Astrocyte (in vitro differentiated cells and primary cell): ENCODE measurements around the gene TTLL5. TPM values are rescaled to one million over a fixed set of nuclear protein-coding genes. Genes with fewer than 3 reads are reported as not detected.

Source experiments
- DNase-seq: peaks from one replicate; pipeline ENCODE4 v3.0.0-alpha.2; 2010; ENCODE audit warnings: low read depth
- FAIRE-seq: peaks from 2 replicates; lab custom pipeline; 2011; peaks lifted over from hg19 to GRCh38; lab: Jason Lieb, UNC
- H2AFZ ChIP-seq: 2 replicates; pipeline ENCODE4 v1.6.0; 2012; ENCODE audit warnings: low read depth, low read length, inconsistent platforms
- H3K27ac ChIP-seq: 2 replicates; pipeline ENCODE4 v1.5.1; 2011; ENCODE audit warnings: low read depth, low read length, inconsistent platforms
- H3K27me3 ChIP-seq: 2 replicates; pipeline ENCODE4 v1.6.0; 2011; ENCODE audit warnings: low read length, inconsistent platforms; ENCODE audit not compliant: insufficient read depth
- H3K36me3 ChIP-seq: 2 replicates; pipeline ENCODE4 v1.5.1; 2011; ENCODE audit warnings: low read length, inconsistent platforms; ENCODE audit not compliant: insufficient read depth
- H3K4me1 ChIP-seq: 2 replicates; pipeline ENCODE4 v1.5.1; 2011; ENCODE audit warnings: low read length, inconsistent platforms; ENCODE audit not compliant: insufficient read depth
- H3K4me2 ChIP-seq: 2 replicates; pipeline ENCODE4 v1.6.0; 2012; ENCODE audit warnings: low read length, inconsistent platforms
- H3K4me3 ChIP-seq: 2 replicates; pipeline ENCODE4 v1.5.1; 2011; ENCODE audit warnings: low read depth, mild to moderate bottlenecking, low read length, inconsistent platforms; ENCODE audit not compliant: insufficient read depth
- H3K79me2 ChIP-seq: 2 replicates; pipeline ENCODE4 v1.6.0; 2012; ENCODE audit warnings: mild to moderate bottlenecking, low read length, inconsistent platforms; ENCODE audit not compliant: insufficient read depth
- H3K9ac ChIP-seq: 2 replicates; pipeline ENCODE4 v1.6.0; 2012; ENCODE audit warnings: mild to moderate bottlenecking, low read length, inconsistent platforms
- H3K9me3 ChIP-seq: 2 replicates; pipeline ENCODE4 v1.5.1; 2012; ENCODE audit warnings: low read depth, mild to moderate bottlenecking, low read length, inconsistent platforms; ENCODE audit not compliant: insufficient read depth
- H4K20me1 ChIP-seq: 2 replicates; pipeline ENCODE4 v1.6.0; 2012; ENCODE audit warnings: low read length, inconsistent platforms; ENCODE audit not compliant: insufficient read depth
- H3K27ac Mint-ChIP-seq: one replicate; pipeline ENCODE4 v1.8.0; 2021; ENCODE audit warnings: mild to moderate bottlenecking, mixed read lengths; ENCODE audit not compliant: unreplicated experiment
- H3K27me3 Mint-ChIP-seq: one replicate; pipeline ENCODE4 v1.8.0; 2021; ENCODE audit warnings: low read depth, mixed read lengths; ENCODE audit not compliant: unreplicated experiment
- H3K36me3 Mint-ChIP-seq: one replicate; pipeline ENCODE4 v1.8.0; 2021; ENCODE audit warnings: low read depth, mixed read lengths; ENCODE audit not compliant: unreplicated experiment
- H3K4me1 Mint-ChIP-seq: one replicate; pipeline ENCODE4 v1.8.0; 2021; ENCODE audit warnings: low read depth, mixed read lengths; ENCODE audit not compliant: unreplicated experiment
- H3K4me3 Mint-ChIP-seq: one replicate; pipeline ENCODE4 v1.8.0; 2021; ENCODE audit warnings: mild to moderate bottlenecking, moderate library complexity, mixed read lengths; ENCODE audit not compliant: unreplicated experiment
- H3K9me3 Mint-ChIP-seq: one replicate; pipeline ENCODE4 v1.8.0; 2021; ENCODE audit warnings: mild to moderate bottlenecking, mixed read lengths; ENCODE audit not compliant: unreplicated experiment
- EZH2 ChIP-seq: IDR thresholded peaks from 2 replicates; pipeline ENCODE4 v1.6.1; 2012; ENCODE audit warnings: mild to moderate bottlenecking, low read length, inconsistent platforms; ENCODE audit not compliant: insufficient read depth
- total RNA-seq: library from RNA; stranded (reverse); gene quantifications from 2 replicates; pipeline ENCODE4 v1.2.1, GENCODE V29; 2021
- TF ChIP-seq, protein P1 (sequence below): IDR thresholded peaks from 2 replicates; pipeline ENCODE4 v1.5.1; 2011; ENCODE audit warnings: low read depth, mild to moderate bottlenecking, inconsistent platforms, low read length, moderate library complexity; ENCODE audit not compliant: insufficient read depth

Gene TTLL5
- total RNA-seq, 1 donor from 2014 or later = 24.0 TPM

DNA sequence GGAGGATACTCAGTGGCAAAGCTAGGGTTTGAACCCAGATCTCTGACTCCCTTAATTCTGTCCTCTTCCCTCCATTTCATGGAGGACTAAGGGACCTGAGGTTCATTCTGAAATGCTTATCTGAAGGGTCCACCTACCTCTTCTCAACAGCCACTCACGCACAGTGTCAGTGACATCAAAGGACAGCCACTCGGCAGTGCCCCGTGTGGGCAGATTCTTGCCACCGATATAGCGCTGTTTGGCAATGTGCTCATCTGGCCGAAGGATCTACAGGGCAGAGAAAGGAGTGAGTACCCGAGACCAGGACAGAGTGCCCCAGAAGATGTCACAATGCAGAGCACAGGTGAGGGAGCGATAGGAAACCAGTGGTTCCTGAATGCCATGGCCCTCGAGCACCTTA is 309.9 kb downstream of the TTLL5 start:
- Mint-ChIP-seq H3K4me3 (no peak overlapping the region), H3K27me3 (no peaks in the 10 kb centered on the region), H3K36me3 (peaks cover 23% of the 10 kb centered on the region), H3K9me3 (no peaks in the 10 kb centered on the region), H3K4me1 (peaks cover 5% of the 10 kb centered on the region), H3K27ac (no peak overlapping the region)
- Histone ChIP-seq H2AFZ (no peak overlapping the region), H3K4me3 (no peak overlapping the region), H3K36me3 (no peaks in the 10 kb centered on the region), H3K79me2 (no peaks in the 10 kb centered on the region), H4K20me1 (no peaks in the 10 kb centered on the region), H3K4me2 (no peak overlapping the region), H3K27ac (no peak overlapping the region), H3K9ac (no peak overlapping the region), H3K27me3 (no peaks in the 10 kb centered on the region), H3K4me1 (no peaks in the 10 kb centered on the region), H3K9me3 (no peaks in the 10 kb centered on the region)
- DNase-seq (no peak), FAIRE-seq (no peak)
- no peak for TF ChIP-seq EZH2
- TF ChIP-seq, protein P1, sequence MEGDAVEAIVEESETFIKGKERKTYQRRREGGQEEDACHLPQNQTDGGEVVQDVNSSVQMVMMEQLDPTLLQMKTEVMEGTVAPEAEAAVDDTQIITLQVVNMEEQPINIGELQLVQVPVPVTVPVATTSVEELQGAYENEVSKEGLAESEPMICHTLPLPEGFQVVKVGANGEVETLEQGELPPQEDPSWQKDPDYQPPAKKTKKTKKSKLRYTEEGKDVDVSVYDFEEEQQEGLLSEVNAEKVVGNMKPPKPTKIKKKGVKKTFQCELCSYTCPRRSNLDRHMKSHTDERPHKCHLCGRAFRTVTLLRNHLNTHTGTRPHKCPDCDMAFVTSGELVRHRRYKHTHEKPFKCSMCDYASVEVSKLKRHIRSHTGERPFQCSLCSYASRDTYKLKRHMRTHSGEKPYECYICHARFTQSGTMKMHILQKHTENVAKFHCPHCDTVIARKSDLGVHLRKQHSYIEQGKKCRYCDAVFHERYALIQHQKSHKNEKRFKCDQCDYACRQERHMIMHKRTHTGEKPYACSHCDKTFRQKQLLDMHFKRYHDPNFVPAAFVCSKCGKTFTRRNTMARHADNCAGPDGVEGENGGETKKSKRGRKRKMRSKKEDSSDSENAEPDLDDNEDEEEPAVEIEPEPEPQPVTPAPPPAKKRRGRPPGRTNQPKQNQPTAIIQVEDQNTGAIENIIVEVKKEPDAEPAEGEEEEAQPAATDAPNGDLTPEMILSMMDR = no peak

DNA sequence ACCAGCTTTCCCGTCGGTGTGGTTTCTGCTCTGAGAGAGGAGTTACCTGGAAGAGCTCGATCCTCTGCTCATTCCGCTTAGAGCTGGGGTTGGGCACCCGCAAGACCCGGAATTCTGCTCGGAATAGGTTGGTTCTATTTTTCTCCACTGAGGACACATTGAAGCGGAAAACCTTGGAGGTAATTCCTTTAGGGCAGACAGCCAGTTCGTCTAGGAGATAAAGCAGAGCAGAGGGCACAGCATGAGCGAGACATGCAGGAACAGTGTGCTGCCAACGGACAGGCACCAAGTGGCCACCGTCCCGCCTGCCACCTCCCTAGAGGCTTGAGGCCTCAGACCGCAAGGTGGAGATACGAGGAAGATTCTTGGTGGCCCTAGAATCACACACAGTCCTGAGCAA is 310.5 kb downstream of the TTLL5 start:
- H4K20me1 ChIP-seq = no peaks in the 10 kb centered on the region
- Mint-ChIP-seq H3K4me1 (peaks cover 5% of the 10 kb centered on the region), H3K27me3 (no peaks in the 10 kb centered on the region), H3K27ac (no peak overlapping the region), H3K4me3 (no peak overlapping the region), H3K36me3 (peaks cover 20% of the 10 kb centered on the region), H3K9me3 (no peaks in the 10 kb centered on the region)
- no peak for FAIRE-seq
- no peak overlapping the region for H3K4me2 ChIP-seq
- H3K27ac ChIP-seq = no peak overlapping the region
- H3K4me1 ChIP-seq = no peaks in the 10 kb centered on the region
- TF ChIP-seq, protein P1 = no peak
- no peak for TF ChIP-seq EZH2
- no peak overlapping the region for H3K4me3 ChIP-seq
- no peaks in the 10 kb centered on the region for H3K9me3 ChIP-seq
- no peaks in the 10 kb centered on the region for H3K36me3 ChIP-seq
- H3K27me3 ChIP-seq = no peaks in the 10 kb centered on the region
- no peak for DNase-seq
- no peaks in the 10 kb centered on the region for H3K79me2 ChIP-seq
- no peak overlapping the region for H2AFZ ChIP-seq
- H3K9ac ChIP-seq = no peak overlapping the region

DNA sequence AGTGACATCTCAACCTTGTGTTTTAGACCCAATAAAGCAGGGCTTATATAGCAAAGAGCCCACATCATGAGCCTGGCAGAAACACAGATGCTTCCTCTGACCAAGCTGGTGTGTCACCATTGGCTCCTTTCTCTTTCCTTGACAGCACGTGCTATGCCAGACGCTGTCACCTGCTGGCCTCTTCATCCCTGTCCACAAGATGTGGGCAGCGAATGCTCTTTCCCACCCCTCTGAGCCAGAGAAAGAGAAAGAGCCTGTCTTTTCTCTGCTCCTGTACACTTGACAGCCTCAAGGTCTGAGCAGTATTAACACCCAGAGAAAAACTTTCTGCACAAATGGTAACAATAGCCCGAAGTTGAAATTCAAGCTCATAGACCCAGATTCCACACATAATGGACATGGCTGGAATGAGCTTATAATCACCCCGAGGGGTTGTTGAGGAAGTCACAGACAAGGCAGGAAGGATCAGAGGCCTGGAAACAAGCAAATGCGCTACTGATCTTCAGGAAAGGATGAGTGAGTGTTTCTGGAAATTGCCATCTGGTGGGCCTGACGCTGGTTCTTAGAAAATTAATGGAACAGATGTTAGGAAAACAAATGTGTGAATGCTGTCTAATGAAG is 311.9 kb downstream of the TTLL5 start:
- no peaks in the 10 kb centered on the region for H3K27me3 Mint-ChIP-seq
- no peaks in the 10 kb centered on the region for H3K9me3 ChIP-seq
- H3K27ac ChIP-seq = no peak overlapping the region
- H3K9ac ChIP-seq = no peak overlapping the region
- H3K27me3 ChIP-seq = no peaks in the 10 kb centered on the region
- H4K20me1 ChIP-seq = no peaks in the 10 kb centered on the region
- FAIRE-seq (no peak), DNase-seq (no peak)
- H3K4me3 Mint-ChIP-seq = no peak overlapping the region
- no peak overlapping the region for H3K4me3 ChIP-seq
- no peak overlapping the region for H3K4me2 ChIP-seq
- no peaks in the 10 kb centered on the region for H3K79me2 ChIP-seq
- H2AFZ ChIP-seq = no peak overlapping the region
- no peaks in the 10 kb centered on the region for H3K9me3 Mint-ChIP-seq
- H3K4me1 Mint-ChIP-seq = peaks cover 16% of the 10 kb centered on the region
- no peaks in the 10 kb centered on the region for H3K36me3 ChIP-seq
- no peak overlapping the region for H3K27ac Mint-ChIP-seq
- TF ChIP-seq, protein P1 = no peak
- no peak for TF ChIP-seq EZH2
- peaks cover 17% of the 10 kb centered on the region for H3K36me3 Mint-ChIP-seq
- no peaks in the 10 kb centered on the region for H3K4me1 ChIP-seq
